ENCODE measurements around the gene TSPAN9.

Gene TSPAN9

DNA sequence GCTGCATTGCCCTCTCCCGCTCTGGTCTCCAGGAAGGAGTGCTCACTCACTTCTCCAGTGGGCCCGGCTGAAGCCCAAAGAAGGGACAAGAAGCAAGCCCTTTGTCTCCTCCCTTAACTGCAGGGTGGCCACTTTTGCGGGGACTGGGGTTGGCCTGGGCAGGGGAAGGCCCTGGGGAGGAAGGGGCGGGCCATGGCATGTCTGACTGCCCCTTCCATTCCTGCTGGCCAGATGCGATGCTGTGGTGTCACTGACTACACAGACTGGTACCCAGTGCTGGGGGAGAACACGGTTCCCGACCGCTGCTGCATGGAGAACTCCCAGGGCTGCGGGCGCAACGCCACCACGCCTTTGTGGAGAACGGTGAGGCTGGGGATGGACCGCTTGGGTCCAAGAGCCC is 203.8 kb downstream of the TSPAN9 start:
- no peak for DNase-seq

DNA sequence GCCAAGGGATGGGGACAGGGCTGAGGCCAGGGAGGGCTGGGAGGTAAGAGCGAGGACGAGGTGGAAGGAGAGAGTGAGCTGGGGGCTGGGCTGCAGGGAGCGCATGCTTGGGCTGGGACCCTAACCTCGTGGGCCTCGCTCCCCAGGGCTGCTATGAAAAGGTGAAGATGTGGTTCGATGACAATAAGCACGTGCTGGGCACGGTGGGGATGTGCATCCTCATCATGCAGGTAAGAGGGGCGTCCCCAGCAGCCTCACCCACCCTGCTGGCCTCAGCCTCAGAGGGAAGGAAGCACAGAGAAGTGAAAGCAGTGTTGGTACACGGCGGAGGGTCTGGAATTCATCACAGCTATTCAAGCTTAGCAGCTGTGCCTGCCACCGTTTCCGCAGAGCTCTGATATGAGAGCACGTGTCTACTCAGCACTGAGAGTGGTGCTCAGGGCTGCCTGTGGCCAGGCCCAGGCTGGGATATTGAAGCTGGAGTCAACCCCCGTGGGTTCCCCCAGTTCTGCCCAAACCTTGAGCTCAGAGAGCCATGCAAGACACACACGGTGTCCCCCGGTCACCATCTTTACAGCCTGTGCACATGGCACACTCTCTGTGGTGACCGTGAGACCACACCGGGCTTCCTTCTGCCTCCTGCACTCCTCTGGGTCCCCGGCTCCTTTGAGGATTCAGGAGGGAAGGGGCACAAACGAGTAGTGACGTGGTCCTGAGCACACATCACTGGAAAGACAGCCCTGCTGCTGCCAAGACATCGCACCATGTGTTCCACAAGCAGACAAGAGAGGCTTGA is 204.6 kb downstream of the TSPAN9 start:
- no peak for DNase-seq

GRCh38 chr12:3282384-3282670 is 205.1 kb downstream of the TSPAN9 start:
- DNase-seq = no peak

- DNase-seq = no peak
Observed at GRCh38 chr12:3283137-3283680, 206.0 kb downstream of the TSPAN9 start.

DNA sequence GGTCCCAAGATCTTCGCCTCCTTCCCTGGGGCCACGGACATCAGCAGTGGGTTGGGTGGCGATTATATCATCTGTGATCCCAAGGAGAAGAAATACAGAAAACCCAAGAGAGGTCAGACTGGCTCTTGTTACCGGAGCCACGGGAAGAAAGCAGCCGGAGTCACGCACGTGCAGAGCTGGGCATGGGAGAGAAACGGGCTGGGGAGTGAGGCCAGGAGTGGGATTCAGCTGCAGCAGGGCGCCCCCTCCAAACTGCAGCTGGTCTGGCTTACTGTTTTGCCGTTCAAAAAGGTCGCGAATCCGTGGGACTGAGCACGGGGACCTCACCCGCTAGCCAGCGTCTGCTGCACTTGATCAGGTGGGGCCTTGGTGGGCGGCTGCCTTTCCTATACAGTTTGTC is 207.2 kb downstream of the TSPAN9 start:
- DNase-seq = no peak

DNA sequence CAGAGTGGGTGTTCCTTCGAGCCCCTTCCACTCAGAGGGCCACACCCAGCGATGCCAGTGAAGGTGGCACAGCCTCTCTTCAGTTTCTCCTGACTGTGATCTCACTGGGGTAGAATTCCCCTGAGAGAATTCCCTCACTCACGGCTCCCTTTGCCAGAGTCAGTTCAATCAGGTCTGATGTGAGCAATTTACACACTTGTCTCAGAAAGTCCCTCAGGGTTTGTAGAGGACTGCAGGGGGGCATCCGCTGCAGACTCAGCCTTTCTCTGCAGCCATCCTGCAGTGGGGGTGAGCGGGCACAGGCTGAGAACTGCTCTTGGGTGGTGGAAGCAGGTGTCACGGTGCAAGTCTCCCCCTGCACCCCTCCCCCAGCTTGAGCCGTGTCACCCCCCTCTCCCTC is 208.4 kb downstream of the TSPAN9 start:
- no peak for DNase-seq

- no peak for DNase-seq
Observed at GRCh38 chr12:3288690-3289089, 211.5 kb downstream of the TSPAN9 start.

- DNase-seq = no peak
Observed at GRCh38 chr12:3289702-3290101, 212.5 kb downstream of the TSPAN9 start.

GRCh38 chr12:3291939-3292338 is 214.8 kb downstream of the TSPAN9 start:
- no peak for DNase-seq

GRCh38 chr12:3292677-3293412 is 215.7 kb downstream of the TSPAN9 start:
- no peak for DNase-seq

DNA sequence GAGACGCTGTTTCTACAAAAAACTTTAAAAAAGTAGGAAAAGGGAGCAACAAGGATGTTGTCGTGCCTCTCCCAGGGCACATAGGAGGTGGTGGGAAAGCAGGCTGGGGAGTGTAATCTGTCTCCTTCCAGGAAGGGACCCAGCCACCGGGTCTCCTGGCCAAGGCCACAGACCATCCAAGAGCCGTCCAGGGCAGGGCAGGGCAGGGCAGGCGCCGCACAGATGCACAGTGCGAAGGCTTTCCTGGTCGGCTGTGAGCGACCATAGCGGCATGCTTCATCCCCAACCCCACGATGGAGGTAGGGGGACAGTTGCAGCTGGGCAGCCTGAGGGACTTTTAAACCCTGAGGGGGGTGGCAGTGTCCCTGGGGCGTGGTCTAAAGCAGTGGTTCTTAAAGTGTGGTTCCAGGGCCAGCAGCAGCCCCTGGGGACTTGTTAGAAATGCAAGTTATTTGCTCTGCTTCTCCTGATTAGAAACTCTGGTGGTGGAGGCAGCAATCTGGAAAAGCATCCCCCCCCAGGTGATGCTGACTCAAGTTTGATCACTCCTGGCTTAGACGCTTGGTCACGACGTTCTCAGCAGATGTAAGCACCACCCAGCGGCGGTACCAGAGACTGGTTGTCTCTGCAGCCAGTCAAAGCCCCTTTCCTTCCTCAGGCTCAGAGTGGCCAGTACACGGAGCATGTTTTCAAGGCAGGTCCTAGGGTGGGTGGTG is 216.4 kb downstream of the TSPAN9 start:
- no peak for DNase-seq

GRCh38 chr12:3294481-3294911 is 217.3 kb downstream of the TSPAN9 start:
- DNase-seq = no peak

GRCh38 chr12:3295225-3295624 is 218.0 kb downstream of the TSPAN9 start:
- no peak for DNase-seq

DNA sequence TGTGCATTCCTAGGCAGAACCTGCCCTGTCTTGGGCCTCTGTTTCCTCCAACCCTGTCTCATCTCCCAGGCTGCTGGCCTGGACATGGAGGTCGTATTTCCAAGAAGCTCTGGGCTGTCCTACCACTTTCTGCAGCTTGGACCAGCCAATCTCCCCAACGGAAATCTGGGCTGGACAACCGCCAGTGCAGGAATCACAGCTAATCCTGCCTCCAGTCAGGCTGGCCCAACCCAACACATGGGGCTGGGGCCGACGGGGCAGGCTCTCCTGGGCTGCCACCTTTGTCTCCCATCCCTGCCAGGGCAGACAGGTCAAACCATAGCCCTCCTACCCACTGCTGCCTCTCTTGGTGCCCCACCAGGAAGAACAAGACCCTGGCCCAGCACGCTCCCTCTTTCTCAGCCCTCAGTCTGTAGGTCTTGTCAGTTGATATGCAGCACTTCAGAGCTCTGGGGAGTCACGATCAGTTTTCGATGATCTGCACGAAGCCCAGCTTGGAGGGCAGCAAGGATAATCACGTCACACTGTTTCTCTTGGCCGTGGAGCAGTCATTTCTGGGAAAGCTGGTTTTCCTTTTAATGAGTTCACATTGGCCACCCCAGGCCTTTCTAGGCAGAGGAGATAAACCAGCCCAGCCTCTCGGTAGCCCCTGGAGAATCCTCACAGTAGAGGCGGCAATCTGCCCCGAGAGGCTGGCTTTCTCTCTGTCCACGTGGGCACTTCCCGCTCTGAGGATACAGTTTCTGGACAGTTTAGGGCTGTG is 218.6 kb downstream of the TSPAN9 start:
- DNase-seq = no peak

DNA sequence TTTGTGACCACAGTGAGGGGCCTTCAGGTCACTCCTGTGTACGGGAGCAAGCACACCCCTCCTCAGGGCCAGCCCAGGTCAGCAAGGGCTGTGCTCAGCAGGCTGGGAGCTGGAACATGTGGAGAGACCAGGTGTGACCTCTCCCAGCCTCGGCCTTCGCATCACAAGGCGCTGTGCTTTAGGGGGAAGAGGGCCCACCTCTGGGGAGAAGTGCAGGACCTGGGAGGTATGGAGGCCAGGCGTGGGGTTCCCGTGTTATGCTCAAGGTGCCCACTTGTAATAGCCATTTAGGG is 219.2 kb downstream of the TSPAN9 start:
- DNase-seq = no peak

GRCh38 chr12:3298603-3299002 is 221.4 kb downstream of the TSPAN9 start:
- DNase-seq = no peak

DNA sequence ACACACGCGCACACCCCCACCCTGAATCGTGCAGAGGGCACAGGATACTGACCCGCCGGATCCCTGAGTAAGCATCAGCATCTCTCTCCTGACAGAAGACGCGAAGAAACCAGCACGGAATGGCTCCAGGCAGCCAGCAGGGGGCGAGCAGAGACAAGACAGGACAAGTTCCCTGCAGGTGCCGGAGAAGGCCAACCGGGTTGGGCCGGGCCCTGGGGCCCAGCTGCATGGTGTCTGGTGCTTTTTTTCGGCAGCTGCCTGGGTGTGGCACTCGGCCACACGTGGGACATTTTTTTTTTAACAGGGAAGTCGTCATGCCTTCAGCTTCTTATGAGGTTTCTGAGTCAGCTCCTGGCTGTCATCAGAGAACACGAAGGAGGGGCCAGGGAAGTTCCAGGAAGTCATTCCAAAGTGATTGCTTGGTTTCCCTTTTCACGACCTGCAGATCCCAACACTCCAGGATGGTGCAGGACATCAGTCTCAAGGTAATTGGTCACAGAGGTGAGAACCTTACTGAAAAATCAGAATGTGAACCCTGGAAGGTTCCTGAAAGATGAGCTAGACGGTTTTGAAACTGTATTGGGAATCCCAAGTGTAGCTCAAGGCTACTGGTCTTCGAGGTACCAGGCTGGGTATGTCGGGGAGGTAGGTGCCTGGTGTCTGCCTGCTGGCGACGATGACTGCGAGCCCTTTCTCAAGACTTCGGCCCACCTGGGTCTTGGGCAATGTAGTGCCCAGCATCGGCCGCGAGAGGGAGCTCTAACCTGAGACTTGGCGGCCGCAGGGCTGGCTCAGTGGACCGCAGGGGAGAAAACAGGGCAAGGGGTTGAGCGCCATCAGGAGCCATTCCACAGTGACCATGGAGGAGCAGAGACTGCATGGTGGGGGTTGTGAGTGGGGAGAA is 223.0 kb downstream of the TSPAN9 start:
- DNase-seq = peak; percentile 89 to 93 (median 90)

- no peak for DNase-seq
Observed at GRCh38 chr12:3300833-3301401, 223.7 kb downstream of the TSPAN9 start.

- DNase-seq = no peak
Observed at GRCh38 chr12:3302401-3303041, 225.3 kb downstream of the TSPAN9 start.

GRCh38 chr12:3303410-3304136 is 226.4 kb downstream of the TSPAN9 start:
- DNase-seq = no peak
